Measurements from ENCODE around the gene CCDC183. TPM values are rescaled to one million over a fixed set of nuclear protein-coding genes. Genes with fewer than 3 reads are reported as not detected.
"Not testable (repeated sequence)": the region's sequence is repeated elsewhere in the genome, so short reads cannot be mapped to it uniquely, and the experiment has no call there.

CCDC183 gene
- total and polyA plus RNA-seq, 4 donors, result 0.20 to 1.8 (median 1.0) TPM

DNA sequence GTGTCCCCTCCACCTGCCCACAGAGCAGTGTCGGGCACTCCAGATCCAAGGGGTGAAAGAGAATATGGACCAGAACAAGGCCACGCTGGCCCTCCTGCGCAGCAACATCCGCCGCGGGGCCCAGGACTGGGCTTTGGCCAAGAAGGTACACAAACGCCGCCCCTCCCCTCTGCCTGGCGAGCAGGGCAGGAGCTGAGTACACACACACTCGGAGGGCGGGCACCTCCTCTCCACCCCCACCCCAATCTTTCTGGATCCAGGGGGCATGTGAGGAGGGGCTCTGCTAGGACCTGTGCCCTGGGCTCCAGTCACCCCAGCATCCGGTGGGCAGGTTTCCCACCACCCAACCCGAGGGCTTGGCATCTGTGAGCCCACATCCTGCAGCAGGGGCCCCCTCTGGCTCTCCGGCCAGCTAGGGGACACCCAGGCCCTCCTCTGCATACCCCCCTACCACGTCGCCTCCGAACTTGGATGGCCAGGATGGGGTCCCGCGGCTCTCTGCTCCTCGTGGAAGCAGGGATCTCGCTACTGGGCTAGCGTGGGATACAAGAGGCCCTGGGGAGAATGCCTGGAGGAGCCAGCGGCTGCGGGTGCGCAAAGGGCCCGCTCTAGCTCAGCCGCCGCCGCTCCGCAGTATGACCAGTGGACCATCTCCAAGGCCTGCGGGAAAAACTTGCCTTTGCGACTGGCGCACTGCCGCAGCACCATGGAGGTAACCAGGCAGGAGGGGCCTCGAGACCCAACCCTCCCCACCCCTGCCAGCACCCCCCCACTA lies 3.1 kb downstream of the CCDC183 start (continued):
- TF ChIP-seq, protein P1, sequence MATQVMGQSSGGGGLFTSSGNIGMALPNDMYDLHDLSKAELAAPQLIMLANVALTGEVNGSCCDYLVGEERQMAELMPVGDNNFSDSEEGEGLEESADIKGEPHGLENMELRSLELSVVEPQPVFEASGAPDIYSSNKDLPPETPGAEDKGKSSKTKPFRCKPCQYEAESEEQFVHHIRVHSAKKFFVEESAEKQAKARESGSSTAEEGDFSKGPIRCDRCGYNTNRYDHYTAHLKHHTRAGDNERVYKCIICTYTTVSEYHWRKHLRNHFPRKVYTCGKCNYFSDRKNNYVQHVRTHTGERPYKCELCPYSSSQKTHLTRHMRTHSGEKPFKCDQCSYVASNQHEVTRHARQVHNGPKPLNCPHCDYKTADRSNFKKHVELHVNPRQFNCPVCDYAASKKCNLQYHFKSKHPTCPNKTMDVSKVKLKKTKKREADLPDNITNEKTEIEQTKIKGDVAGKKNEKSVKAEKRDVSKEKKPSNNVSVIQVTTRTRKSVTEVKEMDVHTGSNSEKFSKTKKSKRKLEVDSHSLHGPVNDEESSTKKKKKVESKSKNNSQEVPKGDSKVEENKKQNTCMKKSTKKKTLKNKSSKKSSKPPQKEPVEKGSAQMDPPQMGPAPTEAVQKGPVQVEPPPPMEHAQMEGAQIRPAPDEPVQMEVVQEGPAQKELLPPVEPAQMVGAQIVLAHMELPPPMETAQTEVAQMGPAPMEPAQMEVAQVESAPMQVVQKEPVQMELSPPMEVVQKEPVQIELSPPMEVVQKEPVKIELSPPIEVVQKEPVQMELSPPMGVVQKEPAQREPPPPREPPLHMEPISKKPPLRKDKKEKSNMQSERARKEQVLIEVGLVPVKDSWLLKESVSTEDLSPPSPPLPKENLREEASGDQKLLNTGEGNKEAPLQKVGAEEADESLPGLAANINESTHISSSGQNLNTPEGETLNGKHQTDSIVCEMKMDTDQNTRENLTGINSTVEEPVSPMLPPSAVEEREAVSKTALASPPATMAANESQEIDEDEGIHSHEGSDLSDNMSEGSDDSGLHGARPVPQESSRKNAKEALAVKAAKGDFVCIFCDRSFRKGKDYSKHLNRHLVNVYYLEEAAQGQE (IDR thresholded peaks at IDR 0.05), result no peak
- TF ChIP-seq TAF1 (conservative IDR thresholded peaks at IDR 0.05), result no peak

DNA sequence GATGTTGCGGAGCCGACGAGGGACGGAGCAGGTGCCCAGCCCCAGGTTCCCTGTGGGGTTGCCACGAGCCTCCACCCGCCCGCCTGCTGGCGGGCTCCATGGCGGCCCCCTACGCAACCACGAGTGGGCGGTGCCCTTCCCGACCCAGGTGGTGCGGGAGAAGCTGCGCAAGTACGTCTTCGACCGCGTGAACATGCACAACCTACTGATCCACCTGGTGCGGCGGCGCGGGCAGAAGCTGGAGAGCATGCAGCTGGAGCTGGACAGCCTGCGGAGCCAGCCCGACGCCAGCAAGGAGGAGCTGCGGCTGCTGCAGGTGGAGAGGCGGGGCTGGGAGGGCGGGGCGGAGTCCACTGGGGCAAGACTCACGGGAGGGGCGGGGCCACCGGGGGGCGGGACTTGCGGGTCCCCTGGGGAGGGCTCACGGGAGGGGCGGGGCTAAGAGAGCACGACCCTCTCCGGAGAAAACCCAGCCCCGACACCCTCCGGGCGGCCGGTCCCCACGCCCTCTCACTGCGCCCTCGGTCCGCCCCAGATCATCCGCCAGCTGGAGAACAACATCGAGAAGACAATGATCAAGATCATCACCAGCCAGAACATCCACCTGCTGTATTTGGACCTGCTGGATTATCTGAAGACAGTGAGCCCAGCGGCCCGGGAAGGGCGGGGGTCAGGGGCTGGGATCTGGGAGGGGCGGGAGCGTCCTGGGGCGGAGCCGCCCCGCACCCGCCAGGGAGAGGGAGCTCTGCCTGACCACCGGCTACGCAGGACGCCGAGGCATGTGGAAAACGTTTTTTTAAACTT lies 3.9 kb downstream of the CCDC183 start:
- Histone ChIP-seq H3K4me1 (ENCODE audit: control insufficient read depth in 4 of 4, insufficient read depth in 4 of 4, low read length in 3 of 4) (peaks cover 13 to 27% (median 24%) of the 10 kb centered on the region in 4 donors), H3K27me3 (ENCODE audit: control insufficient read depth in 4 of 4, insufficient read depth in 4 of 4, low read length in 3 of 4) (no peaks in the 10 kb centered on the region), H3K27ac (ENCODE audit: low read depth in 1 of 2, low read length in 2 of 2) (peak overlapping the region in 1 of 2 donors; percentile 54), H3K36me3 (ENCODE audit: control insufficient read depth in 4 of 4, insufficient read depth in 3 of 4, low read depth in 1 of 4, low read length in 3 of 4) (no peaks in the 10 kb centered on the region), H3K9me3 (ENCODE audit: control insufficient read depth in 4 of 4, low read length in 3 of 4) (no peaks in the 10 kb centered on the region), H3K9ac (ENCODE audit: low read depth in 1 of 2, low read length in 2 of 2) (peak overlapping the region in 1 of 2 donors; percentile 25), H3K4me3 (ENCODE audit: low read depth in 1 of 3, low read length in 3 of 3) (peak overlapping the region in 2 of 3 donors; percentile 31 to 46)
- 1% methylated on average over 63 of the region's 63 CpGs for WGBS
- peak; percentile 27 to 36 for TF ChIP-seq HNF4A (conservative IDR thresholded peaks at IDR 0.05)
- TF ChIP-seq EGR1 (IDR thresholded peaks at IDR 0.05; ENCODE audit: low read depth in 2 of 2), result no peak
- peak; percentile 39 for TF ChIP-seq YY1 (IDR thresholded peaks at IDR 0.05)
- peak; percentile 11 for TF ChIP-seq SP1 (IDR thresholded peaks at IDR 0.05)
- TF ChIP-seq FOXA2 (IDR thresholded peaks at IDR 0.05), result no peak
- TF ChIP-seq GABPA (IDR thresholded peaks at IDR 0.05 in 1 of 2, conservative IDR thresholded peaks at IDR 0.05 in 1 of 2), result no peak
- TF ChIP-seq, protein P1 (IDR thresholded peaks at IDR 0.05), result peak; percentile 76
- peak; percentile 96 for DNase-seq (ENCODE audit: low spot score)

DNA sequence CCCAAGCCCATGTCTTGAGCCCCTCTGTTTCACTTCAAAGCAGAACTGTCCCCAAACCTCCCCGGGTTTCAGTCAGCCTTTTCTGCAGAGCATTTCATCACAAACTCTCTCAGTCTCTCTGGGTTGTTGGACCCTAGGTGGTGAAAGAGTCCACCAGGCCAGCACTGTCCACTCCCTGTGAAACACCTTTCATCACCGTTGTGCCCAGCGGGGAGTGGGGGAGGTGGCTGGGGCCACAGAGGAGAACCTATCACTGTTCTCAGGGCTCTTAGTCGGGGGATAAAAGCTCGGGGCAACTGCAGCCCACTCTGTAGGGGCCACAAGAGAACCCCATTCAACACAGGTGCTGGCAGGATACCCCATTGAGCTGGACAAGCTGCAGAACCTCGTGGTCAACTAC lies 6.2 kb downstream of the CCDC183 start:
- DNase-seq (ENCODE audit: low spot score), result no peak
- peaks cover 16 to 35% (median 31%) of the 10 kb centered on the region in 4 donors for H3K4me1 ChIP-seq (ENCODE audit: control insufficient read depth in 4 of 4, insufficient read depth in 4 of 4, low read length in 3 of 4)
- no peaks in the 10 kb centered on the region for H3K9me3 ChIP-seq (ENCODE audit: control insufficient read depth in 4 of 4, low read length in 3 of 4)
- H3K27ac ChIP-seq (ENCODE audit: low read depth in 1 of 2, low read length in 2 of 2), result no peak overlapping the region
- H3K4me3 ChIP-seq (ENCODE audit: low read depth in 1 of 3, low read length in 3 of 3), result no peak overlapping the region
- no peak overlapping the region for H3K9ac ChIP-seq (ENCODE audit: low read depth in 1 of 2, low read length in 2 of 2)
- H3K27me3 ChIP-seq (ENCODE audit: control insufficient read depth in 4 of 4, insufficient read depth in 4 of 4, low read length in 3 of 4), result no peaks in the 10 kb centered on the region
- H3K36me3 ChIP-seq (ENCODE audit: control insufficient read depth in 4 of 4, insufficient read depth in 3 of 4, low read depth in 1 of 4, low read length in 3 of 4), result no peaks in the 10 kb centered on the region
- TF ChIP-seq YY1 (IDR thresholded peaks at IDR 0.05), result no peak
- TF ChIP-seq RXRA (IDR thresholded peaks at IDR 0.05), result no peak
- no peak for TF ChIP-seq NR2F2 (IDR thresholded peaks at IDR 0.05)
- no peak for TF ChIP-seq HNF4G (IDR thresholded peaks at IDR 0.05)
- WGBS, result 80% methylated on average over 6 of the region's 6 CpGs

DNA sequence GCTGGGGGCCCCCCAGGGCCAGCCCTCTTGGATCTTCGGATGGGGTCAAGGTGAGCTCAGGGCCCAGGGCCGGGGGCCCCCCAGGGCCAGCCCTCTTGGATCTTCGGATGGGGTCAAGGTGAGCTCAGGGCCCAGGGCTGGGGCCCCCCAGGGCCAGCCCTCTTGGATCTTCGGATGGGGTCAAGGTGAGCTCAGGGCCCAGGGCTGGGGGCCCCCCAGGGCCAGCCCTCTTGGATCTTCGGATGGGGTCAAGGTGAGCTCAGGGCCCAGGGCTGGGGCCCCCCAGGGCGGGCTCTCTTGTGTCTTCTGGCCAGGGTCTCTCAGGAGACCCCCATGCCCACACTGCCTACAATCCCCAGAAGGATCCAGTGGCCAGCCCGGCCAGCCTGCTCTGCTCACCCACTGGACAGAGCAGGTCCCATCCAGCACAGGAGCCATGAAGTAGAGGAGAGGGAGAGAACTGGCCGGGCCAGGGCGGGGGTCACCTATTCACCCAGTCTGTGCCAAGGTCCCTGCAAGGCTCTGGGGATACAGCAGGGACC lies 6.9 kb downstream of the CCDC183 start:
- WGBS, result 93% methylated on average over 8 of the region's 9 CpGs
- not testable (repeated sequence) for H3K36me3 ChIP-seq (ENCODE audit: control insufficient read depth in 4 of 4, insufficient read depth in 3 of 4, low read depth in 1 of 4, low read length in 3 of 4); H3K9me3 ChIP-seq (ENCODE audit: control insufficient read depth in 4 of 4, low read length in 3 of 4); H3K9ac ChIP-seq (ENCODE audit: low read depth in 1 of 2, low read length in 2 of 2); DNase-seq (ENCODE audit: low spot score); H3K27me3 ChIP-seq (ENCODE audit: control insufficient read depth in 4 of 4, insufficient read depth in 4 of 4, low read length in 3 of 4); H3K4me3 ChIP-seq (ENCODE audit: low read depth in 1 of 3, low read length in 3 of 3); H3K27ac ChIP-seq (ENCODE audit: low read depth in 1 of 2, low read length in 2 of 2)
- peaks cover 16 to 37% (median 32%) of the 10 kb centered on the region in 4 donors for H3K4me1 ChIP-seq (ENCODE audit: control insufficient read depth in 4 of 4, insufficient read depth in 4 of 4, low read length in 3 of 4)
